Epithelial cell of esophagus (primary cell): ENCODE results near the gene CTU1.

Source experiments
- DNase-seq: peaks from one replicate; pipeline ENCODE4 v3.0.0; 2010; ENCODE audit warnings: low read depth
- H3K4me3 ChIP-seq: 2 replicates; pipeline ENCODE4 v1.5.1; 2011; ENCODE audit warnings: mild to moderate bottlenecking, low read length, control low read depth
- CTCF ChIP-seq: IDR thresholded peaks from 2 replicates; pipeline ENCODE4 v1.5.1; 2011; ENCODE audit warnings: low read depth, mild to moderate bottlenecking, low read length, control low read depth, inconsistent platforms; ENCODE audit not compliant: insufficient read depth; ENCODE audit errors: missing control alignments

Gene CTU1

GRCh38 chr19:51055866-51056265 lies 52.3 kb downstream of the CTU1 start:
- TF ChIP-seq CTCF = no peak
- H3K4me3 ChIP-seq = no peak overlapping the region
- no peak for DNase-seq
